GM18505 (cell line): Measurements from ENCODE around the gene LSM14B.

Experiments used
- ATAC-seq: cut with Tn5 transposase; IDR thresholded peaks from one replicate; pipeline ENCODE4 v1.9.1; 2021; ENCODE audit not compliant: unreplicated experiment
- POLR2A ChIP-seq: IDR thresholded peaks from 4 replicates; pipeline ENCODE4 v1.6.1; 2011; ENCODE audit warnings: borderline replicate concordance; ENCODE audit not compliant: insufficient read depth, insufficient read length; ENCODE audit errors: extremely low read depth

LSM14B gene

DNA sequence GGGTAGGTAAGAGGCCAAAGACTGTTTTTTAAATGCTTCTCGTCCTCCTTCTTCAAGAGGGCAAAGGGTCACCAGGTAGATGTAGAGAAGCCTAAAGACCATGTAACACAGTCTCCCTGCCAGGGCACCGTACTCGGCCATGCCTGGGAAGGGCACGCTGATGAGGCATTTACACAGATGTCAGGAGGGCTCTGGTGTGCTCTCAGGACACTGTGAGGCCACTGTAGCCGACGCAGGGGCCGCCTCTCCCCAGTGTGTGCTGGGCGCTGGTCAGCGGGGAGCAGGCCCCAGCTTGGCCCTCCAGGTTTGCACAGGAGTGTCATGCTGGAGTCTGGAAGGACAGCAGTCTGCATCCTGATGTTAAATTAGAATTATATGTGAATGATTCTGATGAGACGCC is 53.4 kb downstream of the LSM14B start:
- TF ChIP-seq POLR2A: no peak
- ATAC-seq: no peak

DNA sequence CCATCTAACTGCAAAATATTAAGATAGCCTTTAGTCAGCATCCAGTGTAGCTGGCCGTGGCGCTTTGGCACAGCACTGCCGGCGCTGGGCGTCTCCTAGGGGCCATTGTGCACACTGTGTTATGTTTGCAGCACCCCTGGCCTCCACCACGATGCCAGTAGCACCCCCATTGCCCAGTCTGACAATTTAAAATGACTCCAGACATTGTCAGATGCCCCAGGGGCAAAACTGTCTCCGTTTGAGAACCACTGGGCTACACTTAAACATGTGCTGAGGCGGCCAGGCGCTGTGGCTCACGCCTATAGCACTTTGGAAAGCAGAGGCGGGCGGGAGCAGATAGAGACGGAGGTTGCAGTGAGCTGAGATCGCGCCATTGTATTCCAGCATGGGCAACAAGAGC is 54.6 kb downstream of the LSM14B start:
- no peak for TF ChIP-seq POLR2A
- ATAC-seq: no peak

DNA sequence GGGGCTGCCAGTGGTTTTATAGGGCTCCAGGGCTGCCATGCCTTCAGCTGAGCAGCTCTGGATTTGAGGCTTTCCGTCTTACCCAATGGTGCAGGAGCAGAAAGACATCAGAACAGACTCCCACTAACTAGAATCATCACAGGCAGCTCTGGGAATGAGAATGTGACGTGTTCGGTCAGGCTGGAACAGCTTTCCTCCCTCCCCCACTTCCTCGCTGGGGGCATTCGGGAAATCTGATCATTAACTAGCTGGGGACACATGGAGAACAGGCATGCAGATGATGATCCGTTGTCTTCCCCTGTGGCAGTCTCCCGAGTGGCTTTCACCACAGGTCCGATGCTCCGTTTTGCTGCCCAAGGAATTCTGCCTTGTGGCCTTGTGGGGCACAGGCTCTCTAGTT is 55.0 kb downstream of the LSM14B start:
- TF ChIP-seq POLR2A: no peak
- ATAC-seq: no peak

DNA sequence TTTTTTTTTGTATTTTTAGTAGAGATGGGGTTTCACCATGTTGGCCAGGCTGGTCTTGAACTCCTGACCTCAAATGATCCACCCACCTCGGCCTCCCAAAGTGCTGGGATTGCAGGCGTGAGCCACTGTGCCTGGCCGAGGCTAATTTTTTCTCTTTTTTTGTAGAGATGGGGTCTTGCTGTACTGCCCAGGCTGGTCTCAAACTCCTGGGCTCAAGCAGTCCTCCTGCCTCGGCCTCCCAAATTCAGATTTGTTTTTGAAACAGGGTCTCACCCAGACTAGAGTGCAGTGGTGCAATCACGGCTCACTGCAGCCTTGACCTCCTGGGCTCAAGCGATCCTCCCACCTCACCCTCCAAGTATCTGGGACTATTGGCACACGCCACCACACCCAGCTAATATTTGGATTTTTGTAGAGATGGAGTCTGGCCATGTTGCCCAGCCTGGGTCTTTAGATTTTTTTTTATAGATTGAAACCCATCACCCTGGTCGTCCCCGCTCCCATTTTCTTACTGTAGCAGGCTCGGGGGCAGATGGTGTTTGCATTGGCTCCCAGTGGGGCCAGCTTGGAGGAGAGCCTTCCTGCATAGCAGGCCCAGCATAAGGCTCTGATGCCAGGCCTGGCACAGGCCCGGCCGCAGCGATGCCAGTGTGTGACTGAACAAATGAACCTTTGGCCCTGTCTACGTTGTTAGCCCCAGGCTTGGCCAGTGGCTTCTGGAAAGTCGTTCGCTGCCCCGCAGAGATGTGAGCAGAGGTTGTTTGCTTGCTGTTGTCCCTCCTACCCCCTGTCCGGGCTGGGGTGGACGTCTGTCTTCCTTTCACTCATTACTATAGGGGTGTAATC is 56.3 kb downstream of the LSM14B start:
- TF ChIP-seq POLR2A: no peak
- ATAC-seq: no peak

DNA sequence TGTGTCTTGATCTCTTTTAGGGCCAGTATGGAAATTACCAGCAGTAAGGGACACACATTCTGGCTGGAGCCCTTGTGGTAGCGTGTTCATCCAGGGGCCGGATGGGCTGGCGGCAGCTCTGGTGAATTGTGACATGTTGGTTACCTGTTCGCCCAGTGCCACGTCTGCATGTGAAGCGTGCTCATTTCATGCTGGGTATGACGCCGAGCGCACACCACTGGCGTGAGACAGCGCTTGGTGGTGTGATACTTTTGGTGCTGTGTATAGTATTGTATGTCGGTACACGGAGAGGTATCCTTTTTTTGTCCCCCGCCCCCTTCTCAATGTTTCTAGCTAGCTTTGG is 56.9 kb downstream of the LSM14B start:
- ATAC-seq: no peak
- no peak for TF ChIP-seq POLR2A

DNA sequence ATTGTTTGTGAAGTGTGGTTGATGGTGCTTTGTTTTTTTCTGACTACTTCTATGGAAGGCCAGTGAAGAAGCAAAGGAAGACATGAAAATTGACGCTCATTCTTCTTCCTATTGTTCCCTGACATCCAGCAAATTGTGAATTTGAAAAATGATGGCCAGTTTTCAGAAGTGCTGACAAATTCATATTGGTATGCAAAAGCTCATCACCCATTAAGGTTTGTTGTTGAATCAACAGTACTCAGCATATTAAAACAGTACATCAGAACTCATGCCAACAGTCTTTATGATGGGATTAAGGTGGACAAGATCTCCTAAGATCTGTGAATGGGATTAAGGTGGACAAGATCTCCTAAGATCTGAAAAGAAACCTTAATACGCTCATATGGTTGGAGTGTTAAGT is 59.5 kb downstream of the LSM14B start:
- no peak for TF ChIP-seq POLR2A
- ATAC-seq: no peak

DNA sequence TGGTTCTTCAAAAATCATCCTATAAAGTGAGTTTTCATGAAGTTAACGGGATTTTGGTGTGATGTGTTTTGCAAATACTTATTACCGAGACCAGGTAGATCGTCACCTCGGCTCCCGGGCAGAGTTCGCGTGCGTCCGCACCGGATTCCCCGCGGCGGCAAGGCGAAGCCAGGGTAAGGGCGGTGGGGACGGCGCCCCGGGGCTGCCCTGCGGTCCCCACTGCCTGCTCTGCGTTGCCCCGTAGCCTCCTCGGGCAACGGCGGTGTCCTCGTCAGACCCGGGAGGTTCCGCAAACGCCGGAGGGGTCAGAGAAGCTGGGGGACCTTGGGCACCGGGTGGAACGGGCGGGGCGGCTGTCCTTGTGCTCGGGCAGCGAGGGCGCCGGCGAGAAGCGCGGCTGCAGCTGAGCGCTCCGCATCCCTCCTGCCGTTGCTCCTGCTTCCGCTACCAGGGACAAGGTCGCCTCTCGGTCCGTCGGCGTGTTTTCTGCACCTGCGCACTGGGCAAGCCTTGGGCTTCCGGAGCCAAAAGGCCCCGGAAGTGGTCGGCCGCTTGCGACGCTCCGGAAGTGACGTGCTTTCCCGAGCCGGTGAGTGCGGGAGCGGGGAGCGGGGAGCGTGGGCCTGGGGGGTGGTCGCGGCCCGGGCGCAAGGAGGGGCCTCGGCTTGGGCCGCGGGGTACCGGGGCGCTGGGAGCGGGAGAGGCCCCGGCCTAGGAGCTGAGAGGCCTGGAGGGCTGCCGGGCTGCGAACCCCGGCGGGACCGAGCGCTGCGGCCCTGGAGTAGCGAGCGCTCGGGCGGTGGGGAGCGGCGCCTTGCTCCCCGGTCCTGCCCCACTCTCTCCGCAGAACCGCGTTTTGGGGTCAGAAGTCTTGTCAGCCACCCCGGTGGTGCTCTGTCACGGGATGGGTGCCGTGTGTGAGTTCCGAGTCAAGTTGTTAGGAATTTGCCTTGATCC is 60.5 kb downstream of the LSM14B start, which contains the start of gene MTG2:
Gene MTG2 (plus strand): TSS at position 560 of the 957 bp plus-strand sequence. CDS start 10,393 bp downstream, outside the sequence.
- peak; percentile 99 for TF ChIP-seq POLR2A
- ATAC-seq: peak; percentile 89

DNA sequence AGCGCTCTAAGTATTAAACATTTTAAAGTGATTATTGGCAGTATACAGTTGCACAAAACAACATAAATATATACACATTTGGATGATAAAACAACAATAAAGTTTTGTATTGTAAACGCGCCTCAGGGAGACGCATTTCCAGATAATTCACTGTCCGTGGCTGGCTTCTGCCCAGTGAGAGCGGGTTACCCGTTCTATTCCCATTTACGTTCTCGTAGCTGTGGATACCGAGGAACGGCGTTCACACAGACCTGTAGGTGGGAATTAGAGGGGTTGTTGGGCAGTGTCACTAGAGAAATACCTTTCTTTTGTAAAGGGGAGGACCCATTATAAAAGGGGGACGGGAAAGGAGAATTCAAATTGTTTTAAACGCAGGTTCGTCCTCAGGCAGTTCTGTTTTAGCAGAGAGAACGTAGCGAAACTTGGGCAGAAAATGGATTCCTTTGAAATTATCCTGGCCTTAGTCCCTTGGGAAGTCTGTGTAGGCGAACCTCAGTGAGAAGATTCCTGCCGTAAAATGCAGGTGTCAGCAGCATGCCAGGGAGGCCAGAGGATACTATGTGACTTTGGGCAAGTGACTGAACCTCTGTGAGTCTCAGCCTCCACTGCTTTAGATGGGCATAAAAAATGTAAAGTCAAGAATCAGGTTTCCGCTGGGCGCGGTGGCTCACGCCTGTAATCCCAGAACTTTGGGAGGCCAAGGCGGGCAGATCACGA is 61.3 kb downstream of the LSM14B start:
- ATAC-seq: no peak
- no peak for TF ChIP-seq POLR2A
